H4 (cell line): ENCODE results near the gene KLHL13. TPM values are rescaled to one million over a fixed set of nuclear protein-coding genes. Genes with fewer than 3 reads are reported as not detected.
"Not testable (repeated sequence)": the region's sequence is repeated elsewhere in the genome, so short reads cannot be mapped to it uniquely, and the experiment has no call there.

Source experiments
- DNase-seq: peaks from one replicate; pipeline ENCODE4 v3.0.0-alpha.2; 2015; ENCODE audit warnings: low spot score
- total RNA-seq: library from RNA; depleted of rRNA; stranded (reverse); fragments of >200 nt; shearing (Covaris generic); gene quantifications from 2 replicates; pipeline ENCODE4 v1.2.3, GENCODE V29; 2014

KLHL13 gene
- total RNA-seq, 1 experiment from 2014 or later: 12.7 TPM

- DNase-seq: no peak
These were observed 126.2 kb downstream of the KLHL13 start for GRCh38 chrX:117990438-117990837.

- no peak for DNase-seq
These were observed 127.1 kb downstream of the KLHL13 start for GRCh38 chrX:117989512-117989911.

GRCh38 chrX:117987373-117987772, 129.2 kb downstream of the KLHL13 start:
- no peak for DNase-seq

GRCh38 chrX:117985241-117985640, 131.4 kb downstream of the KLHL13 start:
- no peak for DNase-seq

GRCh38 chrX:117982694-117983392, 133.8 kb downstream of the KLHL13 start:
- DNase-seq: no peak

- no peak for DNase-seq
These were observed 138.2 kb downstream of the KLHL13 start for GRCh38 chrX:117978402-117978801.

- no peak for DNase-seq
These were observed 139.1 kb downstream of the KLHL13 start for GRCh38 chrX:117977526-117977925.

GRCh38 chrX:117973110-117973807, 143.4 kb downstream of the KLHL13 start:
- no peak for DNase-seq

- peak; percentile 6 for DNase-seq
These were observed 143.9 kb downstream of the KLHL13 start for GRCh38 chrX:117972711-117973109.

- no peak for DNase-seq
These were observed 146.8 kb downstream of the KLHL13 start for GRCh38 chrX:117969782-117970181.

- DNase-seq: no peak
These were observed 147.3 kb downstream of the KLHL13 start for GRCh38 chrX:117969328-117969727.

- DNase-seq: no peak
These were observed 157.6 kb downstream of the KLHL13 start for GRCh38 chrX:117959045-117959444.

GRCh38 chrX:117957128-117957527, 159.5 kb downstream of the KLHL13 start:
- DNase-seq: no peak

- not testable (repeated sequence) for DNase-seq
These were observed 177.3 kb downstream of the KLHL13 start for GRCh38 chrX:117939296-117939695.

- DNase-seq: no peak
These were observed 180.5 kb downstream of the KLHL13 start for GRCh38 chrX:117936118-117936517.

GRCh38 chrX:117930116-117930515, 186.5 kb downstream of the KLHL13 start:
- DNase-seq: not testable (repeated sequence)

- DNase-seq: no peak
These were observed 196.9 kb downstream of the KLHL13 start for GRCh38 chrX:117919755-117920154.

GRCh38 chrX:117910216-117910615, 206.4 kb downstream of the KLHL13 start:
- no peak for DNase-seq

- DNase-seq: no peak
These were observed 218.4 kb downstream of the KLHL13 start for GRCh38 chrX:117898226-117898625.

GRCh38 chrX:117895418-117895817, 221.2 kb downstream of the KLHL13 start:
- no peak for DNase-seq

- no peak for DNase-seq
These were observed 224.1 kb downstream of the KLHL13 start for GRCh38 chrX:117892469-117892868.

GRCh38 chrX:117871796-117872195, 244.8 kb downstream of the KLHL13 start:
- no peak for DNase-seq

- no peak for DNase-seq
These were observed 256.1 kb downstream of the KLHL13 start for GRCh38 chrX:117860517-117860916.
